Erythroblast (primary cell): ENCODE data around the gene HIKESHI.

Experiments used
- GATA1 ChIP-seq: IDR thresholded peaks from 2 replicates; pipeline ENCODE4 v1.6.1; 2011; ENCODE audit warnings: low read depth, mild to moderate bottlenecking, control low read depth, low read length, moderate library complexity
- POLR2A ChIP-seq: IDR thresholded peaks from 2 replicates; pipeline ENCODE4 v1.6.1; 2011; ENCODE audit warnings: mild to moderate bottlenecking, low read length

DNA sequence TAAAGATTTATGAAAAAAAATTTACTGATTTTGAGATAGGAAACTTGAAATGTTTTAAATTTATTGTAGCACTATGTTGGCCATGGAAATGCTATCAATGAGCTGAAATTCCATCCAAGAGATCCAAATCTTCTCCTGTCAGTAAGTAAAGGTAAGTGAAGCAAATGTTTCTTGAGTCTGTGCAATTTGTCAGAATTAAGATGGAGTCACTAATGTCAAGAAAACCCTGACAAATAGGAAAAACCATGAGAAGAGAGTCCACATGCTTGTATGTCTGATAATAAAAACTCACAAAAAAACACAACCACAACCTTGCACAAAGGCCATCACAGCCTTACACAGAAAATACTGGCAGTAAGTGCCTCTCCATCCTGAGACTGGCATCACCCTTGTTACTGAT lies 44.6 kb upstream of the HIKESHI start:
- no peak for TF ChIP-seq POLR2A
- no peak for TF ChIP-seq GATA1
